ACHN (cell line): ENCODE data around the gene CAD.

Source experiments
- DNase-seq: peaks from one replicate; pipeline ENCODE4 v3.0.0-alpha.2; 2015
- in situ Hi-C: cut with HindIII; loops from 2 replicates; pipeline ENCODE4 v1.10.0; 2017; ENCODE audit warnings: low sequenced_read_pairs, low pct_ligation_motif_present, low pct_unique_long_range_greater_than_20kb

CAD gene

DNA sequence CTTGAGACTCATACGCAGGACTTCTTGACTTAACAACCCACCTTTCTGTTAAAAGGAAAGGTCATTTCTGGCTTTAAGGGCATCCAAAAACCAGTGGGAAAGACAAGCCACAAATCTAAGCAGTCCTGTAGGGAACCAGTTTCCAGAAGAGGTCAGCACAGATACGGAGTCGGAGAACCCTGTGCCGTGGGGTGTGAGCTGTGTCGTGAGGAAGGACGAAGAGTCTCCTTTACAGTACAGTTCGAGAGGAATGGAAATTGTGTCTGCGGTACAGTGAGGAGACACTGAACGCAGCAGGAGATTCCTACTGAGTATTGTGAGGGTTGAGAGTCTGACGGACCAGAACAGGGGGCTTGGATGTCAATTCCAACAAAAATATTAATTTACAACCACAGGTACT lies 27.9 kb downstream of the CAD start:
- in situ Hi-C loops, result no loop called here

DNA sequence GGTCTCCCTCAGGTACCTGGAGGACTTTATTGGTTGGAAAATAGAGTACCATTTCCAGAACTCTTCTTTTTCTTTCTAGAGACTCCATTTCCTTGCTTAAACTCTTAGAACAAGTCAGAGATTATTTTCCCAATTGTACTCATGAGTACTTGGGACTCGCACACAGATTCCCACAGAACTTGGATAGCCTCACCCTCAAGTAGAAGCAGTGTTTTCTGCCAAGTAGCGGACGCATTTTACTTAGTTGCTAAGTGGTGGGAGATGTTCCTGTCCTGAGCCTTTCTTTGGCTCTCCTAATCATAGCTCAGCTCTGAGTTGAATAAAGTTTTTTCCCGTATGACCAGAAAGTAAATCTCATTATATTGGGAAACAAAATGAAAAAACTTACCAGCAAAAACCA lies 28.5 kb downstream of the CAD start:
- DNase-seq, result no peak
- in situ Hi-C loops, result no loop called here

More for the DNA sequence above, 27.9 kb downstream of the CAD start:
- DNase-seq, result no peak

DNA sequence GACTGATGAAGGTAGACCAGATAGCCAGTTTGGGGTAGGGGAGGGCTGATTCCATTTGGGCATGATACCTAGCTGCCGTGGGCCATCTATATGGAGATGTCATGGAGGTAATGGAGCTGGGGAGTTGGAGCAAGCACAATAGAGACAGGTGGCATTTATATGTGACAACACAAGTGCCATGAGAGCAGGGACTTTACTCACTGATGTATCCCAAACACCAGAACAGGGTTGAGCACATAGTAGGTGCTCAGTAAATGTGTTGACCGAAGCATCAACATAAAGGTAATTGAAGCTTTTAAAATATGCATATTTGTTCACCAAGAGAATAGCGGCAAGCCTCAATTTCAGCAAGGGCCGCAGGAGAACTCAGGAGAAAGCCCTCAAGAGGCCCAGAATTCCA lies 30.7 kb downstream of the CAD start:
- no peak for DNase-seq
- in situ Hi-C loops, result no loop called here

DNA sequence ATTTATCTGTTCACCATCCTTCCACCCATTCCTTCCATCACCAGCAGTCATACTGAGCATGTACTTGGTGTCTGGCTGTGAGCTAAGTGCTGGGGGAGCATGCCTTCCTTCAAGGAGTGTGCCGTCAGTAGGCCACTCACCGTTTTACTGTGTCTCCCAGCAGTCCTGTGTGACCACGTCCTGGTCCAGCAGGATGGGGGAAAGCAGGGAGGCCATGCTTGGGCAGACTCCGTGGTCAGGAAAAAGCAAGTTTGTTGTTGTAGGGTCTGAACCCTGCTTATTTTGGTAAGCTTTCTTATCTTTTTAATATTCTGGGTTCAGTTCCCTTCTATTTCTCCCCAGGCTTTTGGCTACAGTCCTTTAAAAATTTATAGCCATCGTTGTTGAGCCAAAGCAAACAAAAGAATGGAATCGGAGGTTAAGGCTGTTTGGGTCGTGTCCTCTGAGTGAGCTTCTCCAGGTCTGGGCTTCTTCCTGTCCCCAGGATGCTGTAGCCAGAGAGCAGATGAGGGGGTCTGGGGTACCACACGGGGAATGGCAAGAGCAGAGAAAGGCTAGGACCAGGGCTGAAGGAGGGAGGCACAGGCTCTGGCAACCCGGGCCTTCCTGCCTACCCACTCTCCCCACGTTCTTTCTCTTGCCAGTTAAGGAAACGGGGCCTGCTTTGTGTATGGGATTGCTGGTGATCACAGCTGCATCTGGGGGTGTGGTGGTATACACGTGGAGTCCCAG lies 32.2 kb downstream of the CAD start:
- no peak for DNase-seq
- in situ Hi-C loops, result no loop called here

DNA sequence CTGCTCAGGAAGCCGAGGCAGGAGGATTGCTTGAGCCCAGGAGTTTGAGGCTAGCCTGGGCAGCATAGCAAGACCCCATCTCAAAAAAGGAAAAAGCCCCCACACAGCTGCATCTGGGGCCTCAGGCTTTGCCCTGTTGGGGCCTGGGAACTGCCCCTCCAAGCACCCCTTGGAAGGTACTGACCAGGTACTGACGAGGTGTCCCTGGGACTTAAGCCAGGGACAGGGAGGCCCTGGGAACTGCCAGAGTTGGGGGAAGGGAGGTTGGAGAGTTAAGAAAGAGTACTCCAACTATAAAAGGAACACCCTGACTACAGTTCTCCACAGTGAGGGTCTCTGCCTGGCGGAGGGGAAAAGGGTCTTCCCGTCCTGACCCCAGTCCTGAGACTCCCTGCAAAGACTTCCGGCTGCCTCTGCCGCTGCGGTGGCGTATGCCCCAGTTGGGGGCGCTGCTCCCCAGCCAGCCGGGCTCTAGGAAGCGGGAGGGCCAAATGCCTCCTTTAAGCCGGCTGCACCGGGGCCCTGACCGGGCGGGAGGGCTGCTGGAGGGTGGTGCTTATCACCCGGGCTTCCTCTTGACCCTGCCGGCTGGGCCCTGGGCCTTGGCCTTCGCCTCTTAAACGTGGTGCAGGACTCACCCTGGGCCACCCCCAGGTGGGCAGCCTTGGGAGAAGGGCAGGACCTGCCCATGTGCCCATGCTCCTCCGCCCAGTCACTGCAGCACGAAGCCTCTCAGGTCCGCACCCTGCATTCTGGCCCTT lies 32.9 kb downstream of the CAD start:
- in situ Hi-C loops, result no loop called here
- peak; percentile 50 for DNase-seq

DNA sequence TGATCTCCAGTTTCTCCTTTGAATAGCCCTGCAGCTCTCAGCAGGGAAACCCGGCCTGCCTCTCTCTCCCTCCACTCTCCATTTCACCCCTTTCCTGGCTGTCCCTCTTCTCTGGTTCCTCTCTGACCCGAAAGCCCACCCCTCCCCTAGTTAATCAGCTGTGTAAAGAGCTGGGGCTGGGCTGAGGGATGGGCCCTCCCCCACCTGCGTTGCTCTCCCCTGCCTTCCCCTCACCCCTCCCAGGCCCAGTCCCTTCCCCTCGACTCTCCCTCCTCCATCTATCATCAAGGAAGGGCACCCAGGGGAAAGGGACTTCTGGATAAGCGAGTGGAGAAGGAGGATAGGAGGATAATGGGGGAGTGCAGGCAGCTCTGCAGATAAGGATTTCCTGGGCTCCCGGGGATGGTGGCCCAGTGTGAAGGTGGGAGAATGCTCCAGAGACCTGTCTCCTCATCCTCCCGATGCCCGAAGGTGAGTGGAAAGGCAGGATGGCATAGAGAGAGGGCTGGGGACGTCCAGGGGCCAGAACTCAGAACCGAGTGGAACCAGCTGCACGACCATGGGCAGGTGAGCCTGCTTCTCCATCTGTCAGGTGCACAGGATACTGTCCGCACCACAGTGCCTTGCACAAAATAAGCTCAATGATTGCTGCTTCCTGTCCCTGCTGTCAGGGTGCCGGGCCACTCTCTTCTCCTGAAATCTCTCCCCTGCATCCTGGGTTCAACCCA lies 33.6 kb downstream of the CAD start:
- no peak for DNase-seq
- in situ Hi-C loops, result no loop called here

DNA sequence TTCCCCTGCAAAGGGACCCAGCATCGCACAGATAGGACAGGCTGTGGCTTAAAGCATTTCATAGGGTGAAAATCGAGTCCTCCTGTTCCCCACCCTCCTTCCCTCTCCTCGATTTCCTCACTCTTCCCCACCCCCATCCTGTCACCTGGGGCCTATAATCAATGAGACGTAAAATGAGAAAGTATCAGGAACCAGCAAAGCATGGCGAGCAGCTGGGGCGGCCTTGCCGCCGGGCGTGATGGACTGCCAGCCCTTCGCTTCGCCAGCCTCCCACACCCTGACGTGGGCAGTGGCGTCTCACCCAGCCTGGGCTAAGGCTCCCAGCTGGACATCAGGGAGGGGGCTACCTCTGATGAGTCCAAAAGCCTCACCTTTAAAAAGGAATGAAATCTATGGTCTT lies 34.6 kb downstream of the CAD start:
- DNase-seq, result no peak
- in situ Hi-C loops, result no loop called here

DNA sequence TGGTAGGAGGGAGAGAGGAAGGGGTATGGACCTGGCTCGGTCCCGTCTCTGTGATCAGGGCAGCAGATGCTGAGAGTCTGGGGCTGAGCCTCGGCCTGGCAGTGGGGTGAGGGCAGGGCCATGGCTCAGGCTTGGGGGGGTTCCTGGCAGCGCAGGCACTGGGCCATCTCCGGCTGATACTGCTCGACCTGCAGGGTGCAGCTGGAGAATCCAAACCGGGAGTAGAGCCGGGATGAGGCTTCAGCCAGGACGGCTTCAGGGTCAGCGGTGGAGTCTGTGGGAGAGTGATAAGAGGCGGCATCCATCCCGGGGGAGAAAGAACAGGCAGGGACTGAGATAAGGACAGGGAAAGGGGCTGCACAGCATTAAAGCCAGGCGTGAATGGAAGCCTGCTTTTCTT lies 38.0 kb downstream of the CAD start:
- no peak for DNase-seq
- in situ Hi-C loops, result no loop called here

DNA sequence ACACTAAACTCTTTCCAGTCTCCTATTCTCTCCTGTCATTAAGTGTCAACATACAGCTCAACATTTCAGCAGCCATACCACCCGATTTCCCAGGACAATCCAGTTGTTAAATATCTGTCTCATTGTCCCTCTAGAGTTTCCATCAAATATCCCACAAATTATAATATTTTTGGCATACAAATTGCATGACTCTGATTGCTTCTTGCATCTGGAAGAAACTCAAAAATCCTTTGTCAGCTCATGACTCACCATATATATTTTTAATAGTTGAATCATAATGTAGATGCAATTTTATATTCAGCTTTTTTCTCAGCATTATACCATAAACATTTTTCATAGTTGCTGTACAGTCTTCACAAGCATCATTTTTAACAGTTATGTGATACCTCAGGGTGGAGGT lies 38.5 kb downstream of the CAD start:
- in situ Hi-C loops, result no loop called here
- no peak for DNase-seq

DNA sequence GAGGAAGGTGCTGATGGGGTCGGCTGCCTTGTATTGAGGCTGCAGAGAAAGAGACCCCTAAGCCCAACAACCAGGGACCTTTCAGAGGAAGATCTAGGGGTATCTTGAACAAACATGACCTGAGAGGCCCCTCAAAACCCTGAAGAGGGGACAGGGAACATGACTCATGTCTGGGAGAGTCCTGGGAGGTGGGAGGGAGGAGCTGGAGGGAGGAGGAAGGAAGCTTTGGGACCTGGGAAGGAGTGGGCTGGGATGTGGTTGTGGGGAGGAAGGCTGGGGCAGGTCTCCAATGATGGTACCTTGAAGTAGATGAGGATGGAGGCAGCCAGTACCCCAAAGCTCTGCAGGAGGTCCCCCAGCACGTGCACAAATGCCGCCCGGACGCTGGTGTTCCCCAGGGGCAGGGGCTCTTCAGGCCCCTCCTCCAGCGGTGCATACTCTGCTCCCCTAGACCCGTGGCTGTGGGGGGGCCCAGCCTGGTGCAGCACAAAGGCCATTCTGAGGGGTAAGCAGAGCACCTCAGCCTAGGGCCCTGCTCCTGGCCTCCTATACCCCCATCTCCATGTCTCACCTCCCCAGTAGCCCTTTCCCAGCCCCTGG lies 39.8 kb downstream of the CAD start:
- in situ Hi-C loops, result no loop called here

DNA sequence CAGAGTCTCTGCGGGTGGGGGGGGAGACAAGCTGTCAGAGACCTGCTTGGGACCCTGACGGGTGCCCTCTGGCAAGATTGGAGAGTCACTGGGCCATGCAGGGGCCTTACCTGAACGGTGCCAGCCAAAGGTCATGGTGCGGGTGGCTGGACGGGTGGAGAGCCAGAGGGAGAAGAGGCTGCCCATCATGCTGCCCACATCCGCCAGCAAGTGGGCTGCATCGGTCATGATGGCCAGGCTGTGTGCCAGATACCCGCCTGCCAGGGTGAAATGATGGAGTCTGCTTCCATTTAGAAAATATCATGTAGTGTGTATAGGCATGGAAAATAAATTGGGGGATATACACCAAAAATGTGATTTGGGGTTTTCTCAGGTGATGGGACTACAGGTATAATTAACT lies 40.9 kb downstream of the CAD start:
- in situ Hi-C loops, result no loop called here
- DNase-seq, result no peak

More for the DNA sequence above, 39.8 kb downstream of the CAD start:
- DNase-seq, result no peak

DNA sequence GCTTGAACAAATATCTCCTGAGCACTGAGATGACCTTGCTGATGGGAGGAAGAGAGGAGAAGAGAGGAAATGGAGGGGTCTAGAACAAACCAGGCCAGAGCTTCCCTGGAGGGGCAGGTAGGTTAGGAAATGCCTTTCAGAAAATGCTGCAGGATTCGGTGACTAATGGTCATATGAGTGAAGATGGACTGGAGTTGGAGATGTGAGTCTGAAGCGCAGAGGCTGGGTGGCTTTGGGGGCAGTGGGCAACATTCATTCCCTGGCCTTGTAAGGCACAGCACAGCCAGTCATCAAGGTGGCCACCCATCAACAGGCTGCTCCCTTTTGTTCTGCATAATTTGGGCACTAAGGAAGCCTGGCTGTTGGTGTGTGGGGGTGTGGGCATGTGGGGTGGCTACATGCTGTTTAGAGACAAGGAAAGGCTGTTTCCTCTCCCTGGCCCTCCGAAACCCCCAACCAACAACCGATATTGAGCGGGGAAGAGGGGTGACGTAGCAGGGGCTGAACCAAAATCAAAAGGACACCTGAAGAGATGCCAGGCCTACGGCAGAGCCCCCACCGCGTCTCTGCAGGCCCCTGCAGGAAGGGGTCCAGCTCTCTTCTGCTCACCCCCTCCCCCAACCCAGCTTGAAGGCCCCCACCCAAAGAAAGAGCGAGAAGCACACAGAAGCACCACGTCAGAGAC lies 44.2 kb downstream of the CAD start:
- no peak for DNase-seq
- in situ Hi-C loops, result no loop called here

DNA sequence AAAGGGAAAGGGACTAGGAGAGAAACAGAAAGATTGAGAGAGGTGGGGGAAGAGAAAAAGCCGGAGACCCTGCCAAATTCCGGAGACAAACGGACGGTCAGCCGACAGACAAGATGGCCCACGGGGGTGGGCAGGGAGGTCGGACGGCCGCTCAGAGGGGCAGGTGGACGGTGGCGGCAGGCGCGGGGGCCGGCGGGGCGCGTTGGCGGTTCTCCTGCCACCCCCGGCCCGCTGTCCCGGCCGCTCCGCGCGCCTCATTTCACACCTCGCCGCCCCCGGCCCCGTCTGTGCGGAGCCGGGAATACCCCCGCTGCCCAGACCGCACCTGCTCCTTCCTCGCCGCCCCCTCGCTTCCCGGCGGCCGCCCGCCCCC lies 44.7 kb downstream of the CAD start:
- DNase-seq, result no peak
- in situ Hi-C loops, result no loop called here

DNA sequence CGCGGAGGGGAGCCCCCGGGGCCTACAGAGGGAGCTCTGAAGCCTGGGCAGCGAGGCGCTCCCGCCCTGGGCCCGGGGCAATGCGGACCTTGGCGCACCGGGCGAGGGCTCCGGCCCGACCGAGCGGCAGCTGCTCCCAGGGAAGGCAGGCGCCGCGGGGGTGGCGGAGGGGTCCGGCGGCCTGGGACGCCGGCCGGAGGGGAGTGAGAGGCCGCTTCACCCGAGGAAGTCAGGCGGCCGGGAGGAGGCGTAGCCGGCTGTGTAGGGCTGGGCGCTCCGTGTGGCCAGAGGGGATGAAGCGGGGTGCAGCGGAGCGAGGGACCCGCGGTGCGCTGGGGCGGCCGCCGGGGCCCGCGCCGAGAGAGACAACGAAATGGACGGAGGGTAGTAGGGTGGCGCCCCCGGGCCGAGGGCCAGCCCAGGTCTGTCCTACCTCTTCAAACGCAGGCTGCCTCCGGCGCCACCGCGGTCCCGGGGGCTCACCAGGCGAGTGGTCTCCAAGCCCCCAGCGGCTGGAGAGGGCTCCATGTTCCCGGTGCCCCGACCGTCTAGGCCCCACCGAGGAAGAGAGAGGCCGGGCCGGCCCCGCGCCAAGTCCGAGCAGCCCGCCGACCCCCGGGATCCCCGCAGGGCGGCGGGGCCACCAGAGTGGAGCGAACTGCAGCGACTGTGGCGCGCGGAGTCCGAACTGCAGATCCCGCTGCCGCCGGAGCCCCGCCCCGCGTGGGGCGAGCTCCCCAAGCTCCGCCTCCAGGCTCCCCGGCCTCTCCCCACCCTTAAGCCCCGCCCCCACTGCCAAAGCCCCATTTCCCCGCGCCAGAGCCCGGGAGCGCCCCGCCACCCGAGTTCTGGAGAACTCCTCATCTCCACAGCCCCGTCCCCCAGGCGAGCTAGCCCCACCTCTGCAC lies 45.5 kb downstream of the CAD start, which contains the start of gene SLC30A3:
TSS of gene SLC30A3 (minus strand) at position 669 of the 908 bp plus-strand sequence. CDS start at position 528, 141 bp downstream.
- in situ Hi-C loops, result no loop called here
- peak; percentile 54 for DNase-seq

DNA sequence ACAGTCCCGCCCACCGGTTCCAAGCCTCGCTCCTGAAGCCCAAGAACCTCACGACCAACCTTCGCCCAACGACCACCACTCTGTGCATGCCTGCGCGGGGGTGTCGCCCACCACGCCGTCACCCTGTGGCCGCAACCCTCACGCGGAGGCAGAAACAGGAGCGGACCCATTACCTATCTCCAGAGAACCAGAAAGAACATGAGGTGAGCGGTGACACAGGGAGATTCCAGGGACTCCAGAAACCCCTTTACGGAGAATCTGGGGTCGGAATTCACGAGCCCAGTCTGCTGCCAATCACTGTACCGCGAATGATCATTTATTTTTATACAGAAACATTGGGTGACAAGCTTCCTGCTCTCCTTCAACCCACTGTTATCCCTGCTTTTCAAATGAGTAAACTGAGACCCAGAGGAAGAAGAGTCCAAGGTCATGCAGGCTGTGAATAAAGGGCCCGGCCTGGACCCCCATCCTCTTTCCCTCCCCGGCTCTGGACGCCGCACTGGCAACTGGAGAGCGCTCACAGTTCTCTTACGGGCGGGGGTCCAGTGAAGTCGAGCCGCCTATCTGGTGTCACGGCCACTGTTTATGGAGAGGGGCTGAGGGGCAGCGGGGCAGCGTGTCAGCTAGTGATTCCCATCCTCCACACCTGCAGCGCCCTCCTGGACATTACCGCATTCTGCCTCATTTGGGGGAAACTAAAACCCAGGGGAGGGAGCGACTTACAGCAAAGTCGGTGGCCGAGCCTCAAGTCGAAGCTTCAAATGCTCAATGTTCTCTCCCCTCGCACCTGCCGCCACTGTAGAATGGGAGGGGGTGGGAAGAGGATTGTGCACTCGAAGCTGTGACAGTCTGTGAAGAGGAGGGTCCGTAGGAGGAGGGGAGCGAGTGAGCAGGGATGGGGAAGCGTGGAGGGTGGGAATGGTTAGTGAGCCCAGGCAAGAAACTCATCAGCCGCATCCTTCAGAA lies 46.4 kb downstream of the CAD start:
- DNase-seq, result no peak
- in situ Hi-C loops, result no loop called here

DNA sequence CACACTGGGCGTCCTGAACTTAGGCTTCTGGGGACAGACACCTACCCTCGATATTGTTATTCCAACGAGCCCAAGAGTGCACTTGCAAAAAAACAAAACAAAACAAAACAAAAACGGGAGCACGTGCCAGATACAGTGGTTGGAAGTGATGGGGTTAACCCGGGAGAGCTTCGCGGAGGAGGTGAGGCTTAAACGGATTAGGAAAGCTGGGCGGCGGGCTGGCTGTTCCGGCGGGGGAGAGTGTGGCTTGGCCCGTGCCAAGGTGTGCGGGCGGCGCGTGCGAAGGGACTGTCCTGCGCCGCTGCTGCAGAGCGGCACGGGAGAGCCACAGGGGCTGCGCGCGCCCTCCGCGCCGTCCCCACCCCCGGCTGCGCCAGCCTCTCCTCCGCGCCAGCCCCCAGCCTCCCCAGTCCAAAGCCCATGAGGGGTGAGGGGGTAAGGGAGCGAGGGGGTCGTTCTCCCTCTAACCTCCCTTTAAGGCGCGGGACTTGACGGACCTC lies 47.1 kb downstream of the CAD start:
- DNase-seq, result no peak
- in situ Hi-C loops, result no loop called here
